ENCODE data around the gene DNM2. TPM values are rescaled to one million over a fixed set of nuclear protein-coding genes. Genes with fewer than 3 reads are reported as not detected.
A peak's percentile ranks its signal among the peaks of the same experiment; 100 is the strongest.

The DNM2 gene
- total RNA-seq, 1 donor from 2014 or later: 227 TPM

GRCh38 chr19:10730932-10731331 lies 13.1 kb downstream of the DNM2 start:
- no peak for TF ChIP-seq CTCF (IDR thresholded peaks at IDR 0.05; ENCODE audit: partially characterized antibody, unreplicated experiment)
- Mint-ChIP-seq H3K27me3 (ENCODE audit: unreplicated experiment) (no peaks in the 10 kb centered on the region), H3K27ac (ENCODE audit: unreplicated experiment) (no peak overlapping the region), H3K9me3 (ENCODE audit: unreplicated experiment) (peaks cover 6% of the 10 kb centered on the region), H3K4me1 (ENCODE audit: low read depth, unreplicated experiment) (peaks cover 8% of the 10 kb centered on the region), H3K4me3 (ENCODE audit: unreplicated experiment) (no peak overlapping the region), H3K36me3 (ENCODE audit: unreplicated experiment) (no peaks in the 10 kb centered on the region)
- no peak for DNase-seq

GRCh38 chr19:10735741-10736140 lies 17.9 kb downstream of the DNM2 start:
- DNase-seq: no peak
- H3K4me1 Mint-ChIP-seq (ENCODE audit: low read depth, unreplicated experiment): no peaks in the 10 kb centered on the region
- no peaks in the 10 kb centered on the region for H3K27me3 Mint-ChIP-seq (ENCODE audit: unreplicated experiment)
- no peak overlapping the region for H3K27ac Mint-ChIP-seq (ENCODE audit: unreplicated experiment)
- peaks cover 9% of the 10 kb centered on the region for H3K9me3 Mint-ChIP-seq (ENCODE audit: unreplicated experiment)
- no peak overlapping the region for H3K4me3 Mint-ChIP-seq (ENCODE audit: unreplicated experiment)
- H3K36me3 Mint-ChIP-seq (ENCODE audit: unreplicated experiment): peaks cover 5% of the 10 kb centered on the region
- TF ChIP-seq CTCF (IDR thresholded peaks at IDR 0.05; ENCODE audit: partially characterized antibody, unreplicated experiment): no peak

- DNase-seq: no peak
- H3K36me3 Mint-ChIP-seq (ENCODE audit: unreplicated experiment): peaks cover 5% of the 10 kb centered on the region
- H3K4me1 Mint-ChIP-seq (ENCODE audit: low read depth, unreplicated experiment): no peaks in the 10 kb centered on the region
- H3K27ac Mint-ChIP-seq (ENCODE audit: unreplicated experiment): no peak overlapping the region
- peaks cover 12% of the 10 kb centered on the region for H3K9me3 Mint-ChIP-seq (ENCODE audit: unreplicated experiment)
- H3K27me3 Mint-ChIP-seq (ENCODE audit: unreplicated experiment): no peaks in the 10 kb centered on the region
- no peak for TF ChIP-seq CTCF (IDR thresholded peaks at IDR 0.05; ENCODE audit: partially characterized antibody, unreplicated experiment)
- no peak overlapping the region for H3K4me3 Mint-ChIP-seq (ENCODE audit: unreplicated experiment)
Observed at GRCh38 chr19:10736189-10736588, 18.3 kb downstream of the DNM2 start.

GRCh38 chr19:10736916-10737551 lies 19.2 kb downstream of the DNM2 start:
- no peaks in the 10 kb centered on the region for H3K27me3 Mint-ChIP-seq (ENCODE audit: unreplicated experiment)
- H3K27ac Mint-ChIP-seq (ENCODE audit: unreplicated experiment): no peak overlapping the region
- H3K4me1 Mint-ChIP-seq (ENCODE audit: low read depth, unreplicated experiment): no peaks in the 10 kb centered on the region
- H3K36me3 Mint-ChIP-seq (ENCODE audit: unreplicated experiment): peaks cover 5% of the 10 kb centered on the region
- no peak overlapping the region for H3K4me3 Mint-ChIP-seq (ENCODE audit: unreplicated experiment)
- H3K9me3 Mint-ChIP-seq (ENCODE audit: unreplicated experiment): peaks cover 15% of the 10 kb centered on the region
- no peak for DNase-seq
- TF ChIP-seq CTCF (IDR thresholded peaks at IDR 0.05; ENCODE audit: partially characterized antibody, unreplicated experiment): no peak

GRCh38 chr19:10737722-10738121 lies 19.8 kb downstream of the DNM2 start:
- Mint-ChIP-seq H3K27ac (ENCODE audit: unreplicated experiment) (peak overlapping the region; percentile 33), H3K36me3 (ENCODE audit: unreplicated experiment) (peaks cover 5% of the 10 kb centered on the region), H3K9me3 (ENCODE audit: unreplicated experiment) (peaks cover 13% of the 10 kb centered on the region), H3K27me3 (ENCODE audit: unreplicated experiment) (no peaks in the 10 kb centered on the region), H3K4me1 (ENCODE audit: low read depth, unreplicated experiment) (peaks cover 3% of the 10 kb centered on the region), H3K4me3 (ENCODE audit: unreplicated experiment) (no peak overlapping the region)
- no peak for TF ChIP-seq CTCF (IDR thresholded peaks at IDR 0.05; ENCODE audit: partially characterized antibody, unreplicated experiment)
- DNase-seq: no peak
